Activated naive CD4-positive, alpha-beta T cell treated with anti-CD3 and anti-CD28 coated beads, Interleukin-2, amount 50 U/mL, for 72 hours (primary cell): Measurements from ENCODE around the gene MORF4L1. TPM values are rescaled to one million over a fixed set of nuclear protein-coding genes. Genes with fewer than 3 reads are reported as not detected.
A peak's percentile ranks its signal among the peaks of the same experiment; 100 is the strongest.
"Not testable (repeated sequence)": the region's sequence is repeated elsewhere in the genome, so short reads cannot be mapped to it uniquely, and the experiment has no call there.

Experiments
- ATAC-seq, 2 donors: fragments of 150-1000 bp; cut with Tn5 transposase; 2 replicates each; pipeline ENCODE4 v1.10.0; 2021; ENCODE audit warnings: mild to moderate bottlenecking in 2 of 2, moderate library complexity in 2 of 2
- DNase-seq, 2 donors: peaks; one replicate each; pipeline ENCODE4 v3.0.0; 2021 to 2022; ENCODE audit warnings: low spot score in 2 of 2
- H3K27ac Mint-ChIP-seq, 2 donors: one replicate each; pipeline ENCODE4 v1.8.0; 2022; ENCODE audit warnings: mild to moderate bottlenecking in 2 of 2, mixed read lengths in 2 of 2
- H3K36me3 Mint-ChIP-seq, 2 donors: one replicate each; pipeline ENCODE4 v1.8.0; 2022; ENCODE audit warnings: mixed read lengths in 2 of 2
- H3K9me3 Mint-ChIP-seq, 2 donors: one replicate each; pipeline ENCODE4 v1.8.0; 2022; ENCODE audit warnings: mixed read lengths in 2 of 2
- total RNA-seq, 2 donors: library from RNA; stranded (reverse); gene quantifications; one replicate each; pipeline ENCODE4 v1.2.3, GENCODE V29; 2022

MORF4L1 gene, protein sequence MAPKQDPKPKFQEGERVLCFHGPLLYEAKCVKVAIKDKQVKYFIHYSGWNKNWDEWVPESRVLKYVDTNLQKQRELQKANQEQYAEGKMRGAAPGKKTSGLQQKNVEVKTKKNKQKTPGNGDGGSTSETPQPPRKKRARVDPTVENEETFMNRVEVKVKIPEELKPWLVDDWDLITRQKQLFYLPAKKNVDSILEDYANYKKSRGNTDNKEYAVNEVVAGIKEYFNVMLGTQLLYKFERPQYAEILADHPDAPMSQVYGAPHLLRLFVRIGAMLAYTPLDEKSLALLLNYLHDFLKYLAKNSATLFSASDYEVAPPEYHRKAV
- 100 to 1,000 TPM; 239 to 287 TPM for total RNA-seq

GRCh38 chr15:78872155-78872971 lies at the start of gene MORF4L1:
Gene MORF4L1 (plus strand): TSS chr15:78872890. CDS start chr15:78873018, 128 bp downstream.
- peak within 1 kb of the TSS; percentile 99 to 100 for H3K27ac Mint-ChIP-seq
- no peaks in the 10 kb centered on the region for H3K9me3 Mint-ChIP-seq
- H3K36me3 Mint-ChIP-seq = peaks cover 24% of the 10 kb centered on the region in 2 donors
- DNase-seq = peak; percentile 96 to 98
- ATAC-seq = peak; percentile 91 to 92

- DNase-seq (no peak), ATAC-seq (no peak)
- H3K36me3 Mint-ChIP-seq = peaks cover 0 to 4% of the 10 kb centered on the region in 2 donors
- H3K27ac Mint-ChIP-seq = no peak overlapping the region
- H3K9me3 Mint-ChIP-seq = no peaks in the 10 kb centered on the region
Observed at GRCh38 chr15:78828920-78829319, 43.8 kb upstream of the MORF4L1 start.

- Mint-ChIP-seq H3K36me3 (peaks cover 0 to 4% of the 10 kb centered on the region in 2 donors), H3K27ac (peak overlapping the region in 1 of 2 donors; percentile 41), H3K9me3 (no peaks in the 10 kb centered on the region)
- DNase-seq = no peak
- ATAC-seq = peak; percentile 40 to 70
Observed at GRCh38 chr15:78830514-78831228, 42.0 kb upstream of the MORF4L1 start.

DNA sequence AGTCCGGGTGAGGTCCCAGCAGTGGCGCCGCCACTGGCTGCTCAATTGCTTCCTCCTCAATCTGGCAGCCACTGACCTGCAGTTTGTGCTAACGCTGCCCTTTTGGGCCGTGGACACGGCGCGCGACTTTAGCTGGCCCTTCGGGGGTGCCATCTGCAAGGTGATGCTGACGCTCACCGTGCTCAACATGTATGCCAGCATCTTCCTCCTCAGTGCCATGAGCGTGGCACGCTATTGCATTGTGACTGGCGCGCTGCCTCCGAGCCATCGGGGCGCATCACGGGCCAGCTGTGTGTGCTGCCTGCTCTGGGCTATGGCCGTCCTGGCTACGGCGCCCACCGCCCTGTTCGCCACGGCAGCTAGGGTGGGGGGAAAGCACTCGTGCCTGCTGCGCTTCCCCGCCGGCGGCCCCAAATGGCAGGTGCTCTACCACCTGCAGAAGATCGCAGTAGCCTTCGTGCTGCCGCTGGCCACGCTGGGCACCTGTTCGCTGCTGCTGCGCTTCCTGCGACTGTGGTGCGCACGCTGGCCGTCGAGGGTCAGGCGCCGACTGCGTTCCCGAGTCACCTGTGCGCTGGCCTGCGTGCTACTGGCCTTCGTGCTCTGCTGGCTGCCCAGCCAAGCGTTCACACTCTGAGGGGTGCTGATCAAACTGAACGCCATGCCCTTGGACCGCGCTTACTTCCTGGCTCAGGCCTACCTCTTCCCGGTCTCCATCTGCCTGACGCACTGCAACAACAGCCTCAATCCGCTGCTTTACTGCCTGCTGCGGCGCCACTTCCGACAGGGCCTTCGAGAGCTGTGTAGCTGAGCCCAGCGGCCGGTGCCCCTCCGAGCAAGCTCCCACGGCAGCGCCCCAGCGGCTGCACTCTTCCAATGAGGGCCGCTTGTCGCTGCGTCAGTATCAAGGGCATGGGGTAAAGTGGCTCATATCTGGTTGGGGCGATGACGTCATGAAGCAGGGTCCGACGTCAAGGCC lies 41.2 kb upstream of the MORF4L1 start:
- no peak overlapping the region for H3K27ac Mint-ChIP-seq
- DNase-seq (no peak), ATAC-seq (no peak)
- H3K36me3 Mint-ChIP-seq = peaks cover 0 to 4% of the 10 kb centered on the region in 2 donors
- H3K9me3 Mint-ChIP-seq = no peaks in the 10 kb centered on the region

DNA sequence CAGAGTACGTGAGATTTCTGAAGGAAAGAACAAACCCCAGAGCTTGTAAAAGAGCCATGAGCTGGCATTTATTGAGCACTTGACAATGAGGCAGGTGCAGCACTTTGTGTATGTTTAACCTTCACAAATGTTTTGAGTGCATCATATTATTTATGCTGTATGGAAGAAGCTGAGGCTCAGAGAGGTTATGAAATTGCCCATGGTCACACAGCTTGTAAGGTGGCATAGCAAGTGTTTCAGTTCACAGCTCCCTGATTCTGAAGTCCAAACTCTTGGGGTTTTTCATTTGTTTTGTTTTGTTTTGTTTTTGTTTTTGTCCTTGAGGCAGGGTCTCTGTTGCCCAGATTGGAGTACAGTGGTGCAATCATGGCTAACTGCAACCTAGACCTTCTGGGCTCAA lies 36.4 kb upstream of the MORF4L1 start:
- DNase-seq = no peak
- Mint-ChIP-seq H3K36me3 (peaks cover 0 to 4% of the 10 kb centered on the region in 2 donors), H3K9me3 (no peaks in the 10 kb centered on the region), H3K27ac (no peak overlapping the region)
- ATAC-seq = no peak

- Mint-ChIP-seq H3K36me3 (no peaks in the 10 kb centered on the region), H3K27ac (no peak overlapping the region), H3K9me3 (no peaks in the 10 kb centered on the region)
- DNase-seq (no peak), ATAC-seq (no peak)
Observed at GRCh38 chr15:78837131-78837530, 35.6 kb upstream of the MORF4L1 start.

- DNase-seq (no peak), ATAC-seq (no peak)
- Mint-ChIP-seq H3K27ac (no peak overlapping the region), H3K9me3 (no peaks in the 10 kb centered on the region), H3K36me3 (no peaks in the 10 kb centered on the region)
Observed at GRCh38 chr15:78837543-78837942, 35.1 kb upstream of the MORF4L1 start.

DNA sequence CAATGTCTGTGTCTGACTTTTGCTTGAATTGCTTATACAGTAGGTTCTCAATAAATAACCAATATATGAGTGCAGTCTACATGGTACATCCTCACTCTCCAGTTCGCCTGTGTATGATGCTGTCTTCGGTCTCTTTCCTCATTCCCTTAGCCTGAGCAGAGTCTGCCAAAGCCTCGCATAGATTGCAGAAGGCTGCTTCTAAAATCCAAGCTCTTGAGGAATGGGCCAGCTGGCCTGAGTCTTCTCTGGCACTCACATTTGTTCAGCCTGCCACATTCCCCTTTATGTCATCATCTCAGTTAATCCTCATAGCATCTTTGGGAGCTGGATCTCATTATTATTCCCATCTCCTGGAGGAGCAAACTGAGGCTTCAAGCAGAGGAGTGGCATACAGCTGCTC lies 34.2 kb upstream of the MORF4L1 start:
- no peak for ATAC-seq
- no peaks in the 10 kb centered on the region for H3K36me3 Mint-ChIP-seq
- H3K9me3 Mint-ChIP-seq = no peaks in the 10 kb centered on the region
- DNase-seq = no peak
- H3K27ac Mint-ChIP-seq = peak overlapping the region in 1 of 2 donors; percentile 72

GRCh38 chr15:78839151-78839550 lies 33.5 kb upstream of the MORF4L1 start:
- H3K27ac Mint-ChIP-seq, ATAC-seq, H3K9me3 Mint-ChIP-seq, H3K36me3 Mint-ChIP-seq, DNase-seq: not testable (repeated sequence)

DNA sequence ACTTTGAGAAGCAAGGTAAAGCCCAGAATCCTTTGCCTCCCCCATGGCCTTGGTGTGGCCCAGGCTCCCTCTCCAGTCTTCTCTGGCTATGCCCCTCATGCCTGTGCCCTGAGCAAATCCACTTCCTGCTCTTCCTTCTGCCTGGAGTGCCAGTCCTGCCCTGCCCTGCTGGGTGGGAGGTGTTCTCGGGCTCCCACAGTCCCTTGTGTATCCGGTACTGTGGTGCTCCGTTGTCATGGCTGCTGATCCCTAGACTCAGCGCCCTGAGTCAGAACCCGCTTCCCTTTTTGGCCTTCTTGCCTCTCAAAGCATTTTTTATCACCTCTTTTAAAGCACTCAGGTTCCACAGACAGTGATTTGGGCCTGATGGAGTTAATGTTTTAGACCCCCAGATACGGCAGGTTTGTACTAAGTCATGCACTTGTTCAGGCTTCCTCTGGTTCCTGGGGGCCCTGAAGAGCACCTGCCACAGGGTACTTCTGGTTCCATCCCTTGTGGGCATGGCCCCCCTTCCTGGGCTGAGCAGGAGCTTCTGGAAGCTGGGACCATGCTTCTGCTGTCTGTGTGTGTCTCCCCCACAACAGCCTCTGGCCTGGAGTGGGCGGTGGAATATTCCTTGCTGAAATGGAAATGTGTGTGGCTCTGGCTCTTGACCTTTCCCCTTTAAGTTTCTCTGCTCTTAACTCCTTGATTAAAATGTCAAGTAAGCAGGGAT lies 31.9 kb upstream of the MORF4L1 start:
- Mint-ChIP-seq H3K27ac (peak overlapping the region in 1 of 2 donors; percentile 28), H3K9me3 (no peaks in the 10 kb centered on the region), H3K36me3 (no peaks in the 10 kb centered on the region)
- ATAC-seq (no peak), DNase-seq (no peak)

DNA sequence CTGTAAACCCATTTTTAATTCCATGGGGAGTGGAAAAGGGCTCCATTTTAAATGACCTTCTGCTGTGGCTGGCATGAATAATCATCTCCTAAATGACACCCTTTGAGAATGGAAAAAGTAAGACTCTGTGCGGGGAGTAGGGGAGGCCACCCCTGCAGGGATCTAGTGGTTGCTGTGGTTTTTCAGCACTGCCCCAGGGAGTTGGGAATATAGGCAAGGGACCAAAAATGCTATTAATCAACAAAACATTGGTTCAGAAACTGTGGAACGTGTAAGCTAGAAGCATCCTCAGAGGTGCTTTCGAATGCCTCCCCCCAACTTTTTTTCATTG lies 31.3 kb upstream of the MORF4L1 start:
- peak overlapping the region in 1 of 2 donors; percentile 28 for H3K27ac Mint-ChIP-seq

GRCh38 chr15:78841891-78842290 lies 30.8 kb upstream of the MORF4L1 start:
- ATAC-seq (no peak), DNase-seq (no peak)
- Mint-ChIP-seq H3K27ac (peak overlapping the region in 1 of 2 donors; percentile 28), H3K9me3 (no peaks in the 10 kb centered on the region), H3K36me3 (no peaks in the 10 kb centered on the region)

More for the DNA sequence above, 31.3 kb upstream of the MORF4L1 start:
- Mint-ChIP-seq H3K36me3 (no peaks in the 10 kb centered on the region), H3K9me3 (no peaks in the 10 kb centered on the region)
- no peak for DNase-seq
- peak in 1 of 2 donors; percentile 28 for ATAC-seq

DNA sequence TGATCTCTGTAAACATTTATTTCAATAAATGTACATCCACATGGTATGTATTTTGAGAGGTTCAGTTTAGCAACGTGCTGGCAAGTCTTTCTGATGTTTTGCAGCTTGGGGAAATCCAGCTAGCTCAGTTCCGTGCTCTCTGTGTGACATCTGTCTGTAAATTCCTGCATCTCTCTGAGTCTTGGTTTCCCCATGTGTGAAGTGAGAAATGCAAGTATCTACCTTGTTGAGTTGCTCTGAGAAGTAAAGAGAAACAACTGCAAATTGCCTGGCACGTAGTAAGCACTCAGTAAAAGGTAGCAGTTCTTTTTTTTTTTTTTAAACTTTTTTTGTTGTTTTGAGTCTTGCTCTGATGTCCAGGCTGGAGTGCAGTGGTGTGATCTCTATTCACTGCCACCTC lies 30.2 kb upstream of the MORF4L1 start:
- Mint-ChIP-seq H3K9me3 (no peaks in the 10 kb centered on the region), H3K27ac (no peak overlapping the region), H3K36me3 (no peaks in the 10 kb centered on the region)
- no peak for DNase-seq
- no peak for ATAC-seq

DNA sequence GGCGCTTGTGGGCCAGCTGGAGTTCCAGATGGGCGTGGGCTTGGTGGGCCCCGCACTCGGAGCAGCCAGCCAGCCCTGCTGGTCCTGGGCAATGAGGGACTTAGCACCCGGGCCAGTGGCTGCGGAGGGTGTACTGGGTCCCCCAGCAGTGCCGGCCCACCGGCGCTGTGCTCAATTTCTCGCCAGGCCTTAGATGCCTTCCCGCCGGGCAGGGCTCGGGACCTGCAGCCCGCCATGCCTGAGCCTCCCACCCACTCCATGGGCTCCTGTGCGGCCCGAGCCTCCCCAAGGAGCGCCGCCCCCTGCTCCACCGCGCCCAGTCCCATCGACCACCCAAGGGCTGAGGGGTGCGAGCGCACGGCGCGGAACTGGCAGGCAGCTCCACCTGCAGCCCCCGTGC lies 25.8 kb upstream of the MORF4L1 start:
- not testable (repeated sequence) for H3K27ac Mint-ChIP-seq, H3K9me3 Mint-ChIP-seq, DNase-seq, H3K36me3 Mint-ChIP-seq, ATAC-seq

GRCh38 chr15:78847387-78847906 lies 25.2 kb upstream of the MORF4L1 start:
- not testable (repeated sequence) for H3K27ac Mint-ChIP-seq, ATAC-seq, DNase-seq, H3K9me3 Mint-ChIP-seq, H3K36me3 Mint-ChIP-seq
